Mesothelial cell of epicardium (in vitro differentiated cells): ENCODE data around the gene CCDC69. TPM values are rescaled to one million over a fixed set of nuclear protein-coding genes. Genes with fewer than 3 reads are reported as not detected.
A peak's percentile ranks its signal among the peaks of the same experiment; 100 is the strongest.
"Not testable (repeated sequence)": the region's sequence is repeated elsewhere in the genome, so short reads cannot be mapped to it uniquely, and the experiment has no call there.

Experiments used
- DNase-seq, 2 experiments: peaks; one replicate each; pipeline ENCODE4 v3.0.0; 2021; ENCODE audit warnings: low spot score in 2 of 2; ENCODE audit not compliant: unreplicated experiment in 2 of 2
- H3K27ac Mint-ChIP-seq: 2 replicates; pipeline ENCODE4 v1.8.0; 2021; ENCODE audit warnings: mixed read lengths
- H3K27me3 Mint-ChIP-seq: 2 replicates; pipeline ENCODE4 v1.8.0; 2021; ENCODE audit warnings: low read depth, mixed read lengths
- H3K36me3 Mint-ChIP-seq: 2 replicates; pipeline ENCODE4 v1.8.0; 2021; ENCODE audit warnings: mixed read lengths
- H3K4me1 Mint-ChIP-seq: 2 replicates; pipeline ENCODE4 v1.8.0; 2021; ENCODE audit warnings: mixed read lengths
- H3K4me3 Mint-ChIP-seq: 2 replicates; pipeline ENCODE4 v1.8.0; 2021; ENCODE audit warnings: mild to moderate bottlenecking, moderate library complexity, mixed read lengths
- H3K9me3 Mint-ChIP-seq: 2 replicates; pipeline ENCODE4 v1.8.0; 2021; ENCODE audit warnings: mixed read lengths
- CTCF ChIP-seq: fragments of 200-600 bp; sonication (generic); IDR thresholded peaks from one replicate; pipeline ENCODE4 v1.5.0; 2021; ENCODE audit warnings: antibody characterized with exemption; ENCODE audit not compliant: unreplicated experiment
- total RNA-seq: library from RNA; stranded (reverse); gene quantifications from 3 replicates; pipeline ENCODE4 v1.2.1, GENCODE V29; 2021

Gene CCDC69
- total RNA-seq, 1 donor from 2014 or later = 4.8 TPM

- Mint-ChIP-seq H3K36me3 (no peaks in the 10 kb centered on the region), H3K4me1 (peaks cover 17% of the 10 kb centered on the region), H3K27me3 (no peaks in the 10 kb centered on the region), H3K4me3 (no peak overlapping the region), H3K27ac (no peak overlapping the region), H3K9me3 (peaks cover 3% of the 10 kb centered on the region)
- no peak for DNase-seq
- TF ChIP-seq CTCF = no peak
Observed at GRCh38 chr5:151238303-151238741, 14.4 kb upstream of the CCDC69 start.

GRCh38 chr5:151237685-151238084 is 13.8 kb upstream of the CCDC69 start:
- no peak for DNase-seq
- Mint-ChIP-seq H3K4me1 (peaks cover 17% of the 10 kb centered on the region), H3K9me3 (peaks cover 3% of the 10 kb centered on the region), H3K36me3 (no peaks in the 10 kb centered on the region), H3K27me3 (no peaks in the 10 kb centered on the region), H3K4me3 (no peak overlapping the region), H3K27ac (no peak overlapping the region)
- no peak for TF ChIP-seq CTCF

- Mint-ChIP-seq H3K27me3 (no peaks in the 10 kb centered on the region), H3K9me3 (peaks cover 3% of the 10 kb centered on the region), H3K4me3 (no peak overlapping the region), H3K36me3 (no peaks in the 10 kb centered on the region), H3K4me1 (peaks cover 17% of the 10 kb centered on the region), H3K27ac (no peak overlapping the region)
- no peak for TF ChIP-seq CTCF
- no peak for DNase-seq
Observed at GRCh38 chr5:151236888-151237287, 13.0 kb upstream of the CCDC69 start.

- H3K36me3 Mint-ChIP-seq, H3K27ac Mint-ChIP-seq, H3K27me3 Mint-ChIP-seq, DNase-seq, H3K9me3 Mint-ChIP-seq, H3K4me3 Mint-ChIP-seq: not testable (repeated sequence)
- H3K4me1 Mint-ChIP-seq = peaks cover 12% of the 10 kb centered on the region
Observed at GRCh38 chr5:151235239-151235571, 11.3 kb upstream of the CCDC69 start.

GRCh38 chr5:151234476-151235238 is 10.8 kb upstream of the CCDC69 start:
- no peak overlapping the region for H3K4me3 Mint-ChIP-seq

More at GRCh38 chr5:151234476-151235238, 10.8 kb upstream of the CCDC69 start:
- peak in 1 of 2 experiments; percentile 39 for DNase-seq
- Mint-ChIP-seq H3K4me1 (peaks cover 15% of the 10 kb centered on the region), H3K27ac (no peak overlapping the region), H3K36me3 (no peaks in the 10 kb centered on the region), H3K27me3 (no peaks in the 10 kb centered on the region), H3K9me3 (no peaks in the 10 kb centered on the region)
- TF ChIP-seq CTCF = no peak
